PFSK-1 (cell line): ENCODE data around the gene TVP23A.

ENCODE experiments used
- FOXP2 ChIP-seq: optimal IDR thresholded peaks from 2 replicates; pipeline ENCODE3; 2011; ENCODE audit warnings: borderline replicate concordance, control low read depth, inconsistent platforms; ENCODE audit not compliant: insufficient read depth; ENCODE audit errors: extremely low read length, extremely low read depth
- POLR2AphosphoS5 ChIP-seq: IDR thresholded peaks from 2 replicates; pipeline ENCODE4 v1.6.1; 2012; ENCODE audit warnings: low read depth, mild to moderate bottlenecking, control low read depth, low read length, moderate library complexity
- SIN3A ChIP-seq: IDR thresholded peaks from 2 replicates; pipeline ENCODE4 v1.6.1; 2012; ENCODE audit warnings: mild to moderate bottlenecking, low read length, moderate library complexity, borderline replicate concordance; ENCODE audit not compliant: insufficient read depth
- TAF1 ChIP-seq: IDR thresholded peaks from 2 replicates; pipeline ENCODE4 v1.6.1; 2012; ENCODE audit warnings: low read length, control low read depth, borderline replicate concordance; ENCODE audit not compliant: insufficient read depth
- TF ChIP-seq, protein P1 (sequence below), 2 experiments: IDR thresholded peaks; 2 replicates each; pipeline versions ENCODE4 v1.6.1 to v1.8.0; 2011 to 2012; ENCODE audit warnings: low read depth in 2 of 2, low read length in 2 of 2, control low read depth in 1 of 2, inconsistent platforms in 1 of 2, mild to moderate bottlenecking in 1 of 2, moderate library complexity in 1 of 2; ENCODE audit not compliant: insufficient read depth in 1 of 2

DNA sequence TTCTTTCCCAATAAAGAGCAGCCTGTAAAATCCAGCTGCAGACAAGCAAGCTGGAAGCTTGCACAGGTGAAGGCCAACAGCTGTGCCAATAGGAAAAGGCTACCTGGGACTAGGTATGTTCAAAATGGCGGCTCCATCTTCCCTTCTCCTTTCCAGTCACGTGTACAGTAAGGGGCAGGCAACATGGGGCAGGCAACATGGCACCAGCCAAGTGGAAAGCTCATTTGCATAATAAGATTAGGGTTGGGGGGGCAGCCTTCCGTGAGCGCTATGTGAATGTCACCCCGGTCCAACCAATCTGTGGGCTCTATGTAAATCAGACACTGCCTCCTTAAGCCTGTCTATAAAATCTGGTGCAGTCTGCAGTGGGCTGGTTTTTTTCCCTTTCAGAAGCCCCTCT is 31.3 kb downstream of the TVP23A start:
- TF ChIP-seq POLR2AphosphoS5 (no peak), SIN3A (no peak), TAF1 (no peak), FOXP2 (no peak)
- TF ChIP-seq, protein P1, sequence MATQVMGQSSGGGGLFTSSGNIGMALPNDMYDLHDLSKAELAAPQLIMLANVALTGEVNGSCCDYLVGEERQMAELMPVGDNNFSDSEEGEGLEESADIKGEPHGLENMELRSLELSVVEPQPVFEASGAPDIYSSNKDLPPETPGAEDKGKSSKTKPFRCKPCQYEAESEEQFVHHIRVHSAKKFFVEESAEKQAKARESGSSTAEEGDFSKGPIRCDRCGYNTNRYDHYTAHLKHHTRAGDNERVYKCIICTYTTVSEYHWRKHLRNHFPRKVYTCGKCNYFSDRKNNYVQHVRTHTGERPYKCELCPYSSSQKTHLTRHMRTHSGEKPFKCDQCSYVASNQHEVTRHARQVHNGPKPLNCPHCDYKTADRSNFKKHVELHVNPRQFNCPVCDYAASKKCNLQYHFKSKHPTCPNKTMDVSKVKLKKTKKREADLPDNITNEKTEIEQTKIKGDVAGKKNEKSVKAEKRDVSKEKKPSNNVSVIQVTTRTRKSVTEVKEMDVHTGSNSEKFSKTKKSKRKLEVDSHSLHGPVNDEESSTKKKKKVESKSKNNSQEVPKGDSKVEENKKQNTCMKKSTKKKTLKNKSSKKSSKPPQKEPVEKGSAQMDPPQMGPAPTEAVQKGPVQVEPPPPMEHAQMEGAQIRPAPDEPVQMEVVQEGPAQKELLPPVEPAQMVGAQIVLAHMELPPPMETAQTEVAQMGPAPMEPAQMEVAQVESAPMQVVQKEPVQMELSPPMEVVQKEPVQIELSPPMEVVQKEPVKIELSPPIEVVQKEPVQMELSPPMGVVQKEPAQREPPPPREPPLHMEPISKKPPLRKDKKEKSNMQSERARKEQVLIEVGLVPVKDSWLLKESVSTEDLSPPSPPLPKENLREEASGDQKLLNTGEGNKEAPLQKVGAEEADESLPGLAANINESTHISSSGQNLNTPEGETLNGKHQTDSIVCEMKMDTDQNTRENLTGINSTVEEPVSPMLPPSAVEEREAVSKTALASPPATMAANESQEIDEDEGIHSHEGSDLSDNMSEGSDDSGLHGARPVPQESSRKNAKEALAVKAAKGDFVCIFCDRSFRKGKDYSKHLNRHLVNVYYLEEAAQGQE (IDR thresholded peaks at IDR 0.05; ENCODE audit: insufficient read depth in 1 of 2, low read depth in 2 of 2, low read length in 2 of 2): no peak
